Mucosa of rectum (tissue), 2 donors: Measurements from ENCODE around the gene CTNNBL1.
"Not testable (repeated sequence)": the region's sequence is repeated elsewhere in the genome, so short reads cannot be mapped to it uniquely, and the experiment has no call there.

Experiments used
- H3K27ac ChIP-seq, 2 donors: one replicate each; pipeline ENCODE4 v1.7.0; 2013; ENCODE audit warnings: inconsistent platforms in 2 of 2, low read depth in 2 of 2, low read length in 2 of 2
- H3K27me3 ChIP-seq, 2 donors: one replicate each; pipeline ENCODE4 v1.7.0; 2013; ENCODE audit warnings: low read length in 2 of 2; ENCODE audit not compliant: control insufficient read depth in 2 of 2, insufficient read depth in 2 of 2
- H3K36me3 ChIP-seq, 2 donors: one replicate each; pipeline ENCODE4 v1.7.0; 2013; ENCODE audit warnings: low read length in 2 of 2; ENCODE audit not compliant: control insufficient read depth in 2 of 2, insufficient read depth in 2 of 2
- H3K4me1 ChIP-seq, 2 donors: one replicate each; pipeline ENCODE4 v1.7.0; 2013; ENCODE audit warnings: low read length in 2 of 2, mild to moderate bottlenecking in 1 of 2; ENCODE audit not compliant: control insufficient read depth in 2 of 2, insufficient read depth in 2 of 2
- H3K4me3 ChIP-seq, 2 donors: one replicate each; pipeline ENCODE4 v1.7.0; 2013; ENCODE audit warnings: low read length in 2 of 2
- H3K9ac ChIP-seq, 2 donors: one replicate each; pipeline ENCODE4 v1.7.0; 2013; ENCODE audit warnings: low read length in 2 of 2, low read depth in 1 of 2, mild to moderate bottlenecking in 1 of 2
- H3K9me3 ChIP-seq, 2 donors: one replicate each; pipeline ENCODE4 v1.7.0; 2013; ENCODE audit warnings: low read length in 2 of 2; ENCODE audit not compliant: control insufficient read depth in 2 of 2
- donor health status: healthy.
- donor health status: Normal muscosa, but diverticular disease.

The CTNNBL1 gene

GRCh38 chr20:37706298-37706697 lies 12.5 kb downstream of the CTNNBL1 start:
- peaks cover 3 to 7% of the 10 kb centered on the region in 2 donors for H3K4me1 ChIP-seq
- H3K27ac ChIP-seq, result no peak overlapping the region
- no peaks in the 10 kb centered on the region for H3K9me3 ChIP-seq
- H3K36me3 ChIP-seq, result no peaks in the 10 kb centered on the region
- H3K9ac ChIP-seq, result no peak overlapping the region
- no peak overlapping the region for H3K4me3 ChIP-seq
- H3K27me3 ChIP-seq, result no peaks in the 10 kb centered on the region

DNA sequence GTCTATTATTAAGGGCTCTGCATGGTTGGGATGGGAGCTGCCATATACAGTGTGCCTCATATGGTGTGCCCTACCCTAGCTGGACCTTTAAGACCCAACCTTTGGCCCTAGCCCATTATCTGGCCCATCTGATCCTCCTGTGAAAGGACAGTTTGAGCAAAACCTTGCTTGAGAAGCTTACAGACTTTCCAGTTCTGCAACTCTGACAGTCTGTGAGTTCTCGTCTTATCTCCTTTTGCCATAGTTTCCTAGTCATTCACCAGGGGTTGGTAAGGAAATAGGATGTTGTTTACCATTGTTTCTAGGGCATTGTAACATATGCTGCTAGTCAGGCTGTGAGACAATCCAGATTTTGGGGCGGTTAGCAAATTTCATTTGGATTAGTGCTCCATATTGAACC lies 17.2 kb downstream of the CTNNBL1 start:
- Histone ChIP-seq H3K27ac (no peak overlapping the region), H3K36me3 (no peaks in the 10 kb centered on the region), H3K27me3 (no peaks in the 10 kb centered on the region), H3K4me3 (no peak overlapping the region), H3K4me1 (peaks cover 3 to 7% of the 10 kb centered on the region in 2 donors), H3K9ac (no peak overlapping the region), H3K9me3 (no peaks in the 10 kb centered on the region)

- H3K27me3 ChIP-seq, result no peaks in the 10 kb centered on the region
- no peak overlapping the region for H3K4me3 ChIP-seq
- H3K27ac ChIP-seq, result no peak overlapping the region
- H3K9ac ChIP-seq, result no peak overlapping the region
- peaks cover 3 to 7% of the 10 kb centered on the region in 2 donors for H3K4me1 ChIP-seq
- no peaks in the 10 kb centered on the region for H3K9me3 ChIP-seq
- no peaks in the 10 kb centered on the region for H3K36me3 ChIP-seq
Observed at GRCh38 chr20:37711994-37712964, 18.4 kb downstream of the CTNNBL1 start.

DNA sequence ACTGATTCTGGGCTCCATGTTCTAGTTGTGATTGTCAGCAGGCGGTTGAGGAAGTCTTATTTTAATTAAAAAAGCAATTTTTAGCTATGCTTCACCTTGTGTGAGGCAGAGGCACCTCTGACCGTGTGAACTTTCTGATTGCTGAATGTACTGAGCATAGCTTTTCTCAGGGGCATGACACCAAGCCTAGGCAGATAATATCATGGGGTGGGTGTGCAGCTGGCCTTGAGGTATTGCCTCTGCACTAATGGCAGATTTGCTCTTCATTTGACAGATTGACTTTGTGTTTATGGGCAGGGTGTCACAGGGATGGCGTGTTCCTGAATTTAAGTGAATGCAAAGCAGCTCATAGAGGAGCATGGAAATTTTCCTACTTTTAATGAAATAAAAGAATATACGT lies 19.6 kb downstream of the CTNNBL1 start:
- Histone ChIP-seq H3K9me3 (no peaks in the 10 kb centered on the region), H3K4me1 (peaks cover 3 to 7% of the 10 kb centered on the region in 2 donors), H3K4me3 (no peak overlapping the region), H3K9ac (no peak overlapping the region), H3K27ac (no peak overlapping the region), H3K27me3 (no peaks in the 10 kb centered on the region), H3K36me3 (no peaks in the 10 kb centered on the region)

DNA sequence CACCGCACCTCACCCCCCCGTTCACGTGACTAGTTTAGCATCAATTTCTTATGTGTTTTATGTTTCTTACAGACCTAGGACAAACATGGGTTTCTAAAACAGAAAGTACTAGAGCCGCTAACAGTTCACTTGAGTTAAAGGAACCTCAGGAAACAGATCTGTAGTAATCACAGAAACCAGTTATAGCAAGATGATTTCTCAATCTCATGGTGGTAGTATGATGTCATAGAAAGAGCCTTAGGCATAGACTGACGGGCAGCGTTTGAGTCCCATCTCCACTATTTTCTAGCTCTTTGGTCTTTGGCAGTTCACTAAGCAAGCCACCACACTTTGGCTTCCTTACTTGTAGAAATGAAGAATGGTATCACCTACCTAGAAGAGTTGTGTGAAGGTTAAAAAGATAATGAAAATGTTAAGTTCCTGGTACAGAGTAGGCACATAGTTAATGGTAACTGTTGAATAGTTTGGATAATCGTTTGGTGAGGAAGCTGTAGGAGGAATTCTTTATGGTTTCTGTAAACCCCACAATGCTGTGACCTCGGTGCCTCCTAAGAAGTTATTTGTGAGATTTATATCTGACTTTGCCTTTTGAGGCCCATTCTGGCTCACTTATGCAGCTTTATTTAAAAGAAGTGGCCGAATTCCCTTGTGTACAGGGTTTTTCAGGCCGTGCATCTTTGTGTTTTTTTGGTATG lies 21.3 kb downstream of the CTNNBL1 start:
- Histone ChIP-seq H3K27me3 (no peaks in the 10 kb centered on the region), H3K4me1 (peaks cover 3 to 7% of the 10 kb centered on the region in 2 donors), H3K36me3 (no peaks in the 10 kb centered on the region), H3K9ac (no peak overlapping the region), H3K9me3 (no peaks in the 10 kb centered on the region), H3K4me3 (no peak overlapping the region), H3K27ac (no peak overlapping the region)

DNA sequence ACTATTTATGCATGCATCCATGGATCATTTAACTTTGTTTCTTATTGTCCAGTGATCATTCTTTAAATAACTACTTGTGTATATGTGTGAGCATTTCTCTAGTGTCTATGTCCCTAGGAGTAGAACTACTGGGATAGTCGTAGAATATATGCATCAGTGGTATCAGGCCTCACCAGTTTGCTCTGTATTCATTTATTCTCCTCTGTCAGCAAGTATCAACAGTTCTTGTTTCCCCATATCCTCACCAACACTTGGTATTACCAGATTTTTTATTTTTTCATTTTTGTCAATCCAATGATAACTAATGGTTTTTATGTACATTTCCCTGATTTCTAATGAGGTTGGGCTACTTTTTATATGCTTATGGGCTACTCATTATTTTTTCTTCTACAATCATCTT lies 27.9 kb downstream of the CTNNBL1 start:
- Histone ChIP-seq H3K4me1 (no peaks in the 10 kb centered on the region), H3K27ac (no peak overlapping the region), H3K9me3 (no peaks in the 10 kb centered on the region), H3K9ac (no peak overlapping the region), H3K27me3 (no peaks in the 10 kb centered on the region), H3K36me3 (no peaks in the 10 kb centered on the region), H3K4me3 (no peak overlapping the region)

GRCh38 chr20:37722312-37722711 lies 28.5 kb downstream of the CTNNBL1 start:
- H3K27me3 ChIP-seq, H3K4me1 ChIP-seq, H3K27ac ChIP-seq, H3K4me3 ChIP-seq, H3K9ac ChIP-seq, H3K36me3 ChIP-seq, H3K9me3 ChIP-seq: not testable (repeated sequence)

DNA sequence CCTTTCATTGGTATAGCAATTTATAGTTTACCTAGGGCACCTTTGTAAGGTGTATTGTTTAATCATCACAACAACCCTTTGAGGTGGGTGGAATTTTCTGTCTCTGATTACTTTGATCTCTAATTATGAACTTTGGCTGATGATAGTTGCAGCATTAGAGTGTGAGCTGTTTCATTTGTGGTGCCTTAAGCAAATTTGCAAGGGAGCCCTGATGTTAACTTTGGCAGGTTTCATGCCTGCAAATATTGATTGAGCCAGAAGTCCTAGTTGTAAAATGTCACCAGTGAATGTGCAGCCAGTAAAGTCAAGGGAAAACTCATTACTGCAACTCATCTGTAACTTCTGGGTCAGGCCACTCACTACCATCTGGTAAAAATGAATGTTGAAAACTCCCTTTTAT lies 29.8 kb downstream of the CTNNBL1 start:
- H3K9me3 ChIP-seq, result no peaks in the 10 kb centered on the region
- no peak overlapping the region for H3K9ac ChIP-seq
- H3K4me1 ChIP-seq, result no peaks in the 10 kb centered on the region
- H3K36me3 ChIP-seq, result peaks cover 0 to 3% of the 10 kb centered on the region in 2 donors
- no peak overlapping the region for H3K4me3 ChIP-seq
- no peaks in the 10 kb centered on the region for H3K27me3 ChIP-seq
- no peak overlapping the region for H3K27ac ChIP-seq

DNA sequence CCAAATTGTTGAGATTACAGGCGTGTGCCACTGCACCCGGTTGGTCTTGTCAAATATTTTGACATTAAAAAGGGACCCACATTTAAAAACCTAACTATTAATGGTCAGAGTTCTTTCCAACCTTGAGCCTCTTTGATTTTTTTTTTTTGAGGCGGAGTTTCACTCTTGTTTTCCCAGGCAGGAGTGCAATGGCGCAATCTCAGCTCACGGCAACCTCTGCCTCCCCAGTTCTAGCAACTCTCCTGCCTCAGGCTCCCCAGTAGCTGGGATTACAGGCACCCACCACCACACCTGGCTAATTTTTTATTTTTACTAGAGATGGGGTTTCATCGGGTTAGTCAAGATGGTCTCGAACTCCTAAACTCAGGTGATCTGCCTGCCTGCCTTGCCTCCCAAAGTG lies 31.3 kb downstream of the CTNNBL1 start:
- H3K36me3 ChIP-seq, result peaks cover 0 to 3% of the 10 kb centered on the region in 2 donors
- no peaks in the 10 kb centered on the region for H3K9me3 ChIP-seq
- H3K9ac ChIP-seq, result no peak overlapping the region
- no peak overlapping the region for H3K27ac ChIP-seq
- H3K4me1 ChIP-seq, result no peaks in the 10 kb centered on the region
- H3K27me3 ChIP-seq, result no peaks in the 10 kb centered on the region
- no peak overlapping the region for H3K4me3 ChIP-seq

DNA sequence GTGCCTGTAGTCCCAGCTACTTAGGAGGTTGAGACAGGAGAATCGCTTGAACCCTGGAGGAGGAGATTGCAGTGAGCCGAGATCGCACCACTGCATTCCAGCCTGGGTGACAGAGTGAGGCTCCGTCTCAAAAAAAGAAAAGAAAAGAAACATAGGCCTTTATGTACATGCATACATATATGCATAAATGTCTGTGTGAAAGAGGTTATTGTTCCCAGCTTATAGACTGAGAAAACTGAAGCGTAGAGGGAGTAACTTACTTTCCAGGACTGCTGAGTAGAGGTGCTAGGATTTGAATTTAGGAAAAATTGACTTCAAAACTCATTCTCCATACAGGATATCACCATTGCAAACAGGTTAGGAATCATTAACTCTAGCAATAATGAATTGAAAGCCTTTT lies 32.0 kb downstream of the CTNNBL1 start:
- Histone ChIP-seq H3K36me3 (peaks cover 0 to 3% of the 10 kb centered on the region in 2 donors), H3K27me3 (no peaks in the 10 kb centered on the region), H3K27ac (no peak overlapping the region), H3K4me3 (no peak overlapping the region), H3K9me3 (no peaks in the 10 kb centered on the region), H3K4me1 (no peaks in the 10 kb centered on the region), H3K9ac (no peak overlapping the region)
